GM19467 (cell line): Measurements from ENCODE around the gene TPST1.
"Not testable (repeated sequence)": the region's sequence is repeated elsewhere in the genome, so short reads cannot be mapped to it uniquely, and the experiment has no call there.

Source experiments
- ATAC-seq: cut with Tn5 transposase; IDR thresholded peaks from one replicate; pipeline ENCODE4 v1.9.1; 2021; ENCODE audit warnings: mild to moderate bottlenecking, moderate library complexity; ENCODE audit not compliant: unreplicated experiment

Gene TPST1

GRCh38 chr7:66204822-66205740, at the start of gene TPST1:
Gene TPST1, plus strand, starts transcription at chr7:66205334. Its CDS starts 35,092 bp downstream, at chr7:66240426.
- peak; percentile 96 for ATAC-seq

- ATAC-seq: not testable (repeated sequence)
Observed at GRCh38 chr7:66156035-66156434, 49.1 kb upstream of the TPST1 start.

- no peak for ATAC-seq
Observed at GRCh38 chr7:66157060-66157459, 48.1 kb upstream of the TPST1 start.

GRCh38 chr7:66162622-66163021, 42.5 kb upstream of the TPST1 start:
- no peak for ATAC-seq

- ATAC-seq: no peak
Observed at GRCh38 chr7:66163186-66163610, 41.9 kb upstream of the TPST1 start.

GRCh38 chr7:66164356-66164755, 40.8 kb upstream of the TPST1 start:
- ATAC-seq: no peak

GRCh38 chr7:66167773-66168387, 37.3 kb upstream of the TPST1 start:
- no peak for ATAC-seq

GRCh38 chr7:66169616-66170015, 35.5 kb upstream of the TPST1 start:
- ATAC-seq: no peak

- ATAC-seq: no peak
Observed at GRCh38 chr7:66170309-66171231, 34.6 kb upstream of the TPST1 start.

GRCh38 chr7:66172536-66173401, 32.4 kb upstream of the TPST1 start:
- not testable (repeated sequence) for ATAC-seq

- no peak for ATAC-seq
Observed at GRCh38 chr7:66173856-66174255, 31.3 kb upstream of the TPST1 start.

- not testable (repeated sequence) for ATAC-seq
Observed at GRCh38 chr7:66175006-66175405, 30.1 kb upstream of the TPST1 start.

GRCh38 chr7:66176914-66177313, 28.2 kb upstream of the TPST1 start:
- no peak for ATAC-seq

GRCh38 chr7:66178258-66178657, 26.9 kb upstream of the TPST1 start:
- ATAC-seq: no peak

GRCh38 chr7:66181329-66181728, 23.8 kb upstream of the TPST1 start:
- ATAC-seq: no peak

GRCh38 chr7:66181845-66182244, 23.3 kb upstream of the TPST1 start:
- no peak for ATAC-seq

GRCh38 chr7:66182920-66183319, 22.2 kb upstream of the TPST1 start:
- ATAC-seq: no peak

- no peak for ATAC-seq
Observed at GRCh38 chr7:66183700-66184099, 21.4 kb upstream of the TPST1 start.

- no peak for ATAC-seq
Observed at GRCh38 chr7:66185680-66186187, 19.4 kb upstream of the TPST1 start.

- no peak for ATAC-seq
Observed at GRCh38 chr7:66186991-66187390, 18.1 kb upstream of the TPST1 start.
